ENCODE results near the gene NCAPD3. TPM values are rescaled to one million over a fixed set of nuclear protein-coding genes. Genes with fewer than 3 reads are reported as not detected.
"Not testable (repeated sequence)": the region's sequence is repeated elsewhere in the genome, so short reads cannot be mapped to it uniquely, and the experiment has no call there.

NCAPD3 gene
- total and polyA plus RNA-seq, 2 donors (not counting 1 experiment from before 2014, with no cell fraction given) = 12.9 to 32.2 TPM

DNA sequence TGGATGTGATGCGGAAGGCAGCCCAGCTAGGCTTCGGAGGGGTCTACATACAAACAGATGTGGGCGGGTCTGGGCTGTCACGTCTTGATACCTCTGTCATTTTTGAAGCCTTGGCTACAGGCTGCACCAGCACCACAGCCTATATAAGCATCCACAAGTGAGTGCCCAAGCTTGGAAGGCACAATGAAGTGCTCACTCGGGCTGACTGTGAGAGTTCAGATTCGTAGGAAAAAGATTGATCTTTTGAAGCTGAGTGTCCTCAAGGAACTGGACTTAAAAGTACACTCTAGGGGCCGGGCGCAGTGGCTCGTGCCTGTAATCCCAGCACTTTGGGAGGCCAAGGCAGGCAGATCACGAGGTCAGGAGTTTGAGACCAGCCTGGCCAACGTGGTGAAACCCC, 33.3 kb upstream of the NCAPD3 start:
- H3K4me3 Mint-ChIP-seq = no peak overlapping the region
- Histone ChIP-seq H3K9ac (ENCODE audit: low read length) (no peak overlapping the region), H3K4me1 (ENCODE audit: control insufficient read depth in 2 of 2, insufficient read depth in 2 of 2, low read length in 2 of 2) (peaks cover 6 to 12% of the 10 kb centered on the region in 2 donors), H3K4me3 (ENCODE audit: control extremely low read depth in 1 of 5, extremely low read depth in 1 of 5, insufficient read depth in 1 of 5, low read depth in 2 of 5, low read length in 4 of 5) (no peak overlapping the region), H3K36me3 (replicated peaks in 1 of 2; ENCODE audit: control extremely low read depth in 1 of 2, control insufficient read depth in 1 of 2, extremely low read depth in 1 of 2, insufficient read depth in 2 of 2, low read length in 1 of 2) (peaks cover 3 to 27% of the 10 kb centered on the region in 2 experiments), H3K27me3 (replicated peaks in 1 of 4; ENCODE audit: control extremely low read depth in 1 of 4, control insufficient read depth in 3 of 4, insufficient read depth in 4 of 4, low read length in 3 of 4) (no peaks in the 10 kb centered on the region), H3K9me3 (ENCODE audit: control extremely low read depth in 1 of 3, control insufficient read depth in 2 of 3, insufficient read depth in 1 of 3, low read length in 2 of 3) (no peaks in the 10 kb centered on the region), H2AFZ (ENCODE audit: insufficient read depth, low read depth, low read length, poor library complexity, severe bottlenecking) (no peak overlapping the region), H3K27ac (ENCODE audit: low read length in 2 of 2) (no peak overlapping the region), H4K20me1 (ENCODE audit: control insufficient read depth, insufficient read depth, low read length, poor library complexity, severe bottlenecking) (no peaks in the 10 kb centered on the region), H3K4me2 (replicated peaks; ENCODE audit: low read depth, low read length, poor library complexity, severe bottlenecking) (no peak overlapping the region), H3K79me2 (ENCODE audit: control insufficient read depth, insufficient read depth, low read length) (peaks cover 7% of the 10 kb centered on the region)
- CTCF ChIA-PET = interaction anchor here (1.0 kb wide), 1 partner anchor 26 kb away, joined by 5 read pairs; no protein-coding TSS in a partner anchor
- TF ChIP-seq, protein P1, sequence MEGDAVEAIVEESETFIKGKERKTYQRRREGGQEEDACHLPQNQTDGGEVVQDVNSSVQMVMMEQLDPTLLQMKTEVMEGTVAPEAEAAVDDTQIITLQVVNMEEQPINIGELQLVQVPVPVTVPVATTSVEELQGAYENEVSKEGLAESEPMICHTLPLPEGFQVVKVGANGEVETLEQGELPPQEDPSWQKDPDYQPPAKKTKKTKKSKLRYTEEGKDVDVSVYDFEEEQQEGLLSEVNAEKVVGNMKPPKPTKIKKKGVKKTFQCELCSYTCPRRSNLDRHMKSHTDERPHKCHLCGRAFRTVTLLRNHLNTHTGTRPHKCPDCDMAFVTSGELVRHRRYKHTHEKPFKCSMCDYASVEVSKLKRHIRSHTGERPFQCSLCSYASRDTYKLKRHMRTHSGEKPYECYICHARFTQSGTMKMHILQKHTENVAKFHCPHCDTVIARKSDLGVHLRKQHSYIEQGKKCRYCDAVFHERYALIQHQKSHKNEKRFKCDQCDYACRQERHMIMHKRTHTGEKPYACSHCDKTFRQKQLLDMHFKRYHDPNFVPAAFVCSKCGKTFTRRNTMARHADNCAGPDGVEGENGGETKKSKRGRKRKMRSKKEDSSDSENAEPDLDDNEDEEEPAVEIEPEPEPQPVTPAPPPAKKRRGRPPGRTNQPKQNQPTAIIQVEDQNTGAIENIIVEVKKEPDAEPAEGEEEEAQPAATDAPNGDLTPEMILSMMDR (IDR thresholded peaks at IDR 0.05) = no peak
- TF ChIP-seq EZH2 (IDR thresholded peaks at IDR 0.05; ENCODE audit: borderline replicate concordance, insufficient read depth, low read depth, low read length, poor library complexity, severe bottlenecking) = no peak
- H3K27ac Mint-ChIP-seq = no peak overlapping the region
- no peaks in the 10 kb centered on the region for H3K27me3 Mint-ChIP-seq
- 94% methylated on average over 10 of the region's 11 CpGs for WGBS (ENCODE audit: insufficient coverage)
- no peak for ATAC-seq (ENCODE audit: low read depth)
- POLR2A ChIA-PET = no interaction called here
- peaks cover 23% of the 10 kb centered on the region for H3K4me1 Mint-ChIP-seq
- H3K9me3 Mint-ChIP-seq (ENCODE audit: insufficient read depth) = no peaks in the 10 kb centered on the region
- intact Hi-C loops (cut with micrococcal nuclease) = no loop called here
- no peak for DNase-seq

DNA sequence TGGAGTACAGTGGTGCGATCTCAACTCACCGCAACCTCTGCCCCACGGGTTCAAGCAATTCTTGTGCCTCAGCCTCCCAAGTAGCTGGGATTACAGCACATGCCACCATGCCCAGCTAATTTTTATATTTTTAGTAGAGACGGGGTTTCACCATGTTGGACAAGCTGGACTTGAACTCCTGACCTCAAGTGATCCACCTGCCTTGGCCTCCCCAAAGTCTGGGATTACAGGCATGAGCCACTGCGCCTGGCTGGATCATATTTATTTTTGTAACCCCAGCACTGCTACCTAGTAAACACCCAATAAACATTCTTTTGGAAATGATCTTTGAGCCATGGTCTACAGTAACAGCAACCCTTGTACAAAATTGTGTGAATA, 31.4 kb upstream of the NCAPD3 start:
- H4K20me1 ChIP-seq (ENCODE audit: control insufficient read depth, insufficient read depth, low read length, poor library complexity, severe bottlenecking); H3K27me3 Mint-ChIP-seq; H2AFZ ChIP-seq (ENCODE audit: insufficient read depth, low read depth, low read length, poor library complexity, severe bottlenecking); H3K9me3 ChIP-seq (ENCODE audit: control extremely low read depth in 1 of 3, control insufficient read depth in 2 of 3, insufficient read depth in 1 of 3, low read length in 2 of 3); DNase-seq; H3K4me2 ChIP-seq (replicated peaks; ENCODE audit: low read depth, low read length, poor library complexity, severe bottlenecking); H3K27ac ChIP-seq (ENCODE audit: low read length in 2 of 2); H3K4me3 ChIP-seq (ENCODE audit: control extremely low read depth in 1 of 5, extremely low read depth in 1 of 5, insufficient read depth in 1 of 5, low read depth in 2 of 5, low read length in 4 of 5); H3K79me2 ChIP-seq (ENCODE audit: control insufficient read depth, insufficient read depth, low read length); ATAC-seq (ENCODE audit: low read depth); H3K4me3 Mint-ChIP-seq; H3K9ac ChIP-seq (ENCODE audit: low read length); H3K27me3 ChIP-seq (replicated peaks in 1 of 4; ENCODE audit: control extremely low read depth in 1 of 4, control insufficient read depth in 3 of 4, insufficient read depth in 4 of 4, low read length in 3 of 4); POLR2A ChIA-PET; H3K27ac Mint-ChIP-seq; H3K9me3 Mint-ChIP-seq (ENCODE audit: insufficient read depth); intact Hi-C loops (cut with micrococcal nuclease): not testable (repeated sequence)
- H3K36me3 ChIP-seq (replicated peaks in 1 of 2; ENCODE audit: control extremely low read depth in 1 of 2, control insufficient read depth in 1 of 2, extremely low read depth in 1 of 2, insufficient read depth in 2 of 2, low read length in 1 of 2) = peaks cover 3 to 16% of the 10 kb centered on the region in 2 experiments
- CTCF ChIA-PET = interaction anchor here (1.0 to 3.3 kb wide), 4 partner anchors 11 to 48 kb away, joined by 3 to 14 read pairs (median 4); partner anchors contain the start of genes NCAPD3 and VPS26B
- 94% methylated on average over 2 of the region's 5 CpGs for WGBS (ENCODE audit: insufficient coverage)
- H3K4me1 Mint-ChIP-seq = peaks cover 28% of the 10 kb centered on the region
- H3K4me1 ChIP-seq (ENCODE audit: control insufficient read depth in 2 of 2, insufficient read depth in 2 of 2, low read length in 2 of 2) = peaks cover 10 to 15% of the 10 kb centered on the region in 2 donors
